Mucosa of rectum (tissue), 2 donors: ENCODE data around the gene PREPL.

Experiments used
- H3K27ac ChIP-seq, 2 donors: one replicate each; pipeline ENCODE4 v1.7.0; 2013; ENCODE audit warnings: inconsistent platforms in 2 of 2, low read depth in 2 of 2, low read length in 2 of 2
- H3K27me3 ChIP-seq, 2 donors: one replicate each; pipeline ENCODE4 v1.7.0; 2013; ENCODE audit warnings: low read length in 2 of 2; ENCODE audit not compliant: control insufficient read depth in 2 of 2, insufficient read depth in 2 of 2
- H3K36me3 ChIP-seq, 2 donors: one replicate each; pipeline ENCODE4 v1.7.0; 2013; ENCODE audit warnings: low read length in 2 of 2; ENCODE audit not compliant: control insufficient read depth in 2 of 2, insufficient read depth in 2 of 2
- H3K4me1 ChIP-seq, 2 donors: one replicate each; pipeline ENCODE4 v1.7.0; 2013; ENCODE audit warnings: low read length in 2 of 2, mild to moderate bottlenecking in 1 of 2; ENCODE audit not compliant: control insufficient read depth in 2 of 2, insufficient read depth in 2 of 2
- H3K4me3 ChIP-seq, 2 donors: one replicate each; pipeline ENCODE4 v1.7.0; 2013; ENCODE audit warnings: low read length in 2 of 2
- H3K9ac ChIP-seq, 2 donors: one replicate each; pipeline ENCODE4 v1.7.0; 2013; ENCODE audit warnings: low read length in 2 of 2, low read depth in 1 of 2, mild to moderate bottlenecking in 1 of 2
- H3K9me3 ChIP-seq, 2 donors: one replicate each; pipeline ENCODE4 v1.7.0; 2013; ENCODE audit warnings: low read length in 2 of 2; ENCODE audit not compliant: control insufficient read depth in 2 of 2
- donor health status: healthy.
- donor health status: Normal muscosa, but diverticular disease.

PREPL gene

GRCh38 chr2:44371445-44371844 lies 10.2 kb upstream of the PREPL start:
- no peaks in the 10 kb centered on the region for H3K36me3 ChIP-seq
- H3K9ac ChIP-seq = no peak overlapping the region
- no peak overlapping the region for H3K4me3 ChIP-seq
- H3K9me3 ChIP-seq = no peaks in the 10 kb centered on the region
- H3K27ac ChIP-seq = no peak overlapping the region
- no peaks in the 10 kb centered on the region for H3K27me3 ChIP-seq
- H3K4me1 ChIP-seq = no peaks in the 10 kb centered on the region

DNA sequence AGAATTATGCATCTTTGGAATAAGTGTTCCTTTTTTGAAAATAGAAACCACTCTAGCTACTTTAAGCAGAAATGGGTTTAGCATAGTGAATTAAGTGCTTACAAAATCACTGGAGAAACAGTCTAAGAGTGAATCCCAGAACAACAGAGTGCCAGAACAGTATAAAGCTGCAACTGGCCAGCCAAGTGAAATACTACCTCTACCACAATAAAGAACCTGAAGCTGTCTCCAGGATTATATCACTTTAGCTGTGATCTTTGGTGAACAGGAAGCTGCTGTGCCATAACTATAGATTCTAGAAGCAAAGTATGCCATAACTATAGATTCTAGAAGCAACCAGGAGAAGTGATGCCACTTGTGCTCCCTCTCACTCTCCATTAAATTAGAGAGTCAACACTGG lies 8.1 kb upstream of the PREPL start:
- Histone ChIP-seq H3K4me1 (no peaks in the 10 kb centered on the region), H3K9ac (no peak overlapping the region), H3K27me3 (no peaks in the 10 kb centered on the region), H3K9me3 (no peaks in the 10 kb centered on the region), H3K4me3 (no peak overlapping the region), H3K36me3 (no peaks in the 10 kb centered on the region), H3K27ac (no peak overlapping the region)

DNA sequence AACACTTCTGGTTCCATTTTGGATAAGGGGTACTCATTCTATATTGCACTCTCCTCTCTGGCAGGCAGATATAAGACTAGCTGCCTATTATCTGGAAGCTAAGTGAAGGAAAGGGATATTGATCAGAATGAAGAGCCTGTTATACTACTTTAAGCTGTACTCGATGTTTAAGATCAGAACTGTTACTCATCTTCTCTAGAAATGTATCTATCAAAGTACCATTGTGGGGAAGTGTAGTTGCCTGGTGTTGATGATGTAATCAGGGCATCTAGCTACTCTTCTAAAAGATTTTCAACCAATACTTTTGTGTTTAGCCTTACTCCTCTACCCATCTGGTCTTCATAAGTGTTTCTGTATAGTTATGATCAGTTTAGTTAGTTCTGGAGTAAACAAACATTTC lies 6.3 kb upstream of the PREPL start:
- H3K4me3 ChIP-seq = no peak overlapping the region
- H3K9me3 ChIP-seq = no peaks in the 10 kb centered on the region
- H3K27me3 ChIP-seq = no peaks in the 10 kb centered on the region
- H3K36me3 ChIP-seq = no peaks in the 10 kb centered on the region
- H3K4me1 ChIP-seq = peaks cover 0 to 5% of the 10 kb centered on the region in 2 donors
- H3K27ac ChIP-seq = no peak overlapping the region
- no peak overlapping the region for H3K9ac ChIP-seq

- H3K27ac ChIP-seq = no peak overlapping the region
- no peaks in the 10 kb centered on the region for H3K9me3 ChIP-seq
- no peak overlapping the region for H3K9ac ChIP-seq
- H3K4me1 ChIP-seq = peaks cover 0 to 5% of the 10 kb centered on the region in 2 donors
- no peaks in the 10 kb centered on the region for H3K27me3 ChIP-seq
- no peak overlapping the region for H3K4me3 ChIP-seq
- no peaks in the 10 kb centered on the region for H3K36me3 ChIP-seq
Measured at GRCh38 chr2:44364604-44365003, 3.3 kb upstream of the PREPL start.

GRCh38 chr2:44362207-44363015 lies 1.1 kb upstream of the PREPL start:
- Histone ChIP-seq H3K4me3 (peak overlapping the region; percentile 92 to 95), H3K9me3 (no peaks in the 10 kb centered on the region), H3K27ac (peak overlapping the region; percentile 93 to 98), H3K4me1 (peaks cover 5 to 9% of the 10 kb centered on the region in 2 donors), H3K27me3 (no peaks in the 10 kb centered on the region), H3K9ac (peak overlapping the region; percentile 73 to 89), H3K36me3 (no peaks in the 10 kb centered on the region)

DNA sequence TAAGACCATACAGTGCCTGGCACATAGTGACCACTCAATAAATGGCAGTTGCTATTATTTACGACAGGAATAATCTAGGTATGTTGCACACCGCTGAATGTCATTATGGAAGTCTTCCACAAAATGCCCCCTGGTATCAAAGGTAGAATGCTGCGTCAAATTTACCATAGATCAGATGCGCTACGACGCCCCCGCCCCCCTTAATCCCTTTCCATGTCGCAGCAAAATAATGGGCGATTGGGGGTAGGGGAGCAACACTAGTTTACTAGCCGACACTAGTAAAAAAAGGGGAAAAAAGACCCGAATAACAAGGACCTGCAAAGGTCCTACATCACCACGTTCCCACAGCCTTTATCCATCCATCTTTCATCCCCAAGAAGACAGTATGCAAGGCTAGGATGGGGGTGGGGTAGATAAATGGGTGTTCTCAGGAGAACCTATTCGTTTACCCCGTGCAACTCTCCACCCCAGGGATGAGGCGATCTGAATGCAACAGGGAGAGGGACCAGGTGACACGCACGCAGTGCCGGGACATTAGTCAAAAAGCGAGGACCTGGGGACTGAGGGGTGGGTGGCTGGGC lies 455 bp downstream of the PREPL start:
- H3K4me3 ChIP-seq = peak overlapping the region; percentile 92 to 95
- H3K9ac ChIP-seq = peak overlapping the region; percentile 89 to 95
- peak overlapping the region; percentile 93 to 98 for H3K27ac ChIP-seq
- H3K27me3 ChIP-seq = no peaks in the 10 kb centered on the region
- H3K4me1 ChIP-seq = peaks cover 5 to 9% of the 10 kb centered on the region in 2 donors
- no peaks in the 10 kb centered on the region for H3K36me3 ChIP-seq
- no peaks in the 10 kb centered on the region for H3K9me3 ChIP-seq

DNA sequence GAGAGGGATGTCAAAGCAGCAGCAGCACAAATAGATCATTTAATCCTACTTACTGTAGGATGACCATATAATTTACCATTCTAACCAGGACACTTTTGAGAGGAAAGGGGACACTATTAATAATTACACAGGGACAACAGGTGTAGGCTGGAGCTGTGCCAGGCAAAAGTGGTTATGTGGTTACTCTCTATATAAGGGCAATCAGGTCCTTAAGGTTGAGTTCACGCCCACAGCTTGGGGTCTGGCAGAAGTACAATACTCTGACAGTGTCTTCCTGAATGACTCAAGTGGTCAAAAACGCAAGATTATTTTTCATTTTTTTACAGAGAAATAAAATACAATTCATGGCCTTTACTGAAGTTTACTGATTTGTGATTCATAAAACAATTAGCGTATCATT lies 2.8 kb downstream of the PREPL start:
- no peaks in the 10 kb centered on the region for H3K36me3 ChIP-seq
- no peak overlapping the region for H3K4me3 ChIP-seq
- no peaks in the 10 kb centered on the region for H3K27me3 ChIP-seq
- H3K4me1 ChIP-seq = peaks cover 5 to 9% of the 10 kb centered on the region in 2 donors
- no peaks in the 10 kb centered on the region for H3K9me3 ChIP-seq
- no peak overlapping the region for H3K27ac ChIP-seq
- H3K9ac ChIP-seq = no peak overlapping the region

GRCh38 chr2:44354761-44355160 lies 6.5 kb downstream of the PREPL start:
- H3K9ac ChIP-seq = no peak overlapping the region
- H3K27me3 ChIP-seq = no peaks in the 10 kb centered on the region
- no peaks in the 10 kb centered on the region for H3K9me3 ChIP-seq
- no peak overlapping the region for H3K27ac ChIP-seq
- H3K4me3 ChIP-seq = no peak overlapping the region
- H3K4me1 ChIP-seq = peaks cover 4 to 5% of the 10 kb centered on the region in 2 donors
- H3K36me3 ChIP-seq = no peaks in the 10 kb centered on the region

- Histone ChIP-seq H3K27me3 (no peaks in the 10 kb centered on the region), H3K9me3 (no peaks in the 10 kb centered on the region), H3K36me3 (no peaks in the 10 kb centered on the region), H3K4me1 (no peaks in the 10 kb centered on the region), H3K4me3 (no peak overlapping the region), H3K9ac (no peak overlapping the region), H3K27ac (no peak overlapping the region)
Measured at GRCh38 chr2:44352510-44352909, 8.8 kb downstream of the PREPL start.

- Histone ChIP-seq H3K27ac (no peak overlapping the region), H3K9ac (no peak overlapping the region), H3K4me3 (no peak overlapping the region)
Measured at GRCh38 chr2:44351676-44352075, 9.6 kb downstream of the PREPL start.

More at GRCh38 chr2:44351676-44352075, 9.6 kb downstream of the PREPL start:
- no peaks in the 10 kb centered on the region for H3K36me3 ChIP-seq
- H3K9me3 ChIP-seq = no peaks in the 10 kb centered on the region
- H3K27me3 ChIP-seq = no peaks in the 10 kb centered on the region
- H3K4me1 ChIP-seq = no peaks in the 10 kb centered on the region
